ENCODE measurements around the gene NEK4.

DNA sequence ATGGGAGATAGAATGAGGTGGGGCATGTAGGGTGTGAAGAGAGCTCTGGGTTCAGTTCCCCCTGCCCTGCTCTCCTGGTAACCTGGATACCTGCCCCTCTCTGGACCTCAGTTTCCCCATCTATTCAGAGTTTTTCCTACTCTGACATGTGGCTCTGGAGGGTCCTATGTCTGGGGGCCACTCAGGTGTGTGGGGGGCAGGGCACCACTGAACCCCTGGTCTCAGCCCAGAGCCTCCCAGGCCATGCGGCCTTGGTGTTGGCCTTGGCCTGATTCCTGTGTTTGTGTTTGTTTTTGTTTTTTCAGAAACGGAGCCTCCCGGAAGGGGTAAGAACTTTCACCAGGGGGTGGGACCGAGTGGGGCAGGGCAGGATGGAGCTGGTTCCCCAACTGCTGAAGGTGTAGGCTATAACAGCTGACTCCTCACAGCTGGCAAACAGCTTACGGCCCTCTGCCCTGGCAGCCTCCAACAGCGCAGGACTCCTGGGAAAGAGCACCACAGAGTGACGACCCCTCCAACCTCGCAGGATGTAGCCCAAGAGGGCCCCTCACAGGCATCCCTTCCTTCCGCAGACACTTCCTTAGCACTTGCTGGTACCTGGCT lies 24.7 kb upstream of the NEK4 start:
- TF ChIP-seq, protein P1, sequence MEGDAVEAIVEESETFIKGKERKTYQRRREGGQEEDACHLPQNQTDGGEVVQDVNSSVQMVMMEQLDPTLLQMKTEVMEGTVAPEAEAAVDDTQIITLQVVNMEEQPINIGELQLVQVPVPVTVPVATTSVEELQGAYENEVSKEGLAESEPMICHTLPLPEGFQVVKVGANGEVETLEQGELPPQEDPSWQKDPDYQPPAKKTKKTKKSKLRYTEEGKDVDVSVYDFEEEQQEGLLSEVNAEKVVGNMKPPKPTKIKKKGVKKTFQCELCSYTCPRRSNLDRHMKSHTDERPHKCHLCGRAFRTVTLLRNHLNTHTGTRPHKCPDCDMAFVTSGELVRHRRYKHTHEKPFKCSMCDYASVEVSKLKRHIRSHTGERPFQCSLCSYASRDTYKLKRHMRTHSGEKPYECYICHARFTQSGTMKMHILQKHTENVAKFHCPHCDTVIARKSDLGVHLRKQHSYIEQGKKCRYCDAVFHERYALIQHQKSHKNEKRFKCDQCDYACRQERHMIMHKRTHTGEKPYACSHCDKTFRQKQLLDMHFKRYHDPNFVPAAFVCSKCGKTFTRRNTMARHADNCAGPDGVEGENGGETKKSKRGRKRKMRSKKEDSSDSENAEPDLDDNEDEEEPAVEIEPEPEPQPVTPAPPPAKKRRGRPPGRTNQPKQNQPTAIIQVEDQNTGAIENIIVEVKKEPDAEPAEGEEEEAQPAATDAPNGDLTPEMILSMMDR (conservative IDR thresholded peaks at IDR 0.05; ENCODE audit: low read depth, low read length), result no peak
- no peak for TF ChIP-seq EZH2 (IDR thresholded peaks at IDR 0.05; ENCODE audit: borderline replicate concordance, low read depth, low read length, poor library complexity, severe bottlenecking)
